ENCODE data around the gene KRT13.

Gene KRT13

GRCh38 chr17:41494524-41494923, 10.9 kb downstream of the KRT13 start:
- no peak for DNase-seq (ENCODE audit: low spot score)

GRCh38 chr17:41492771-41493170, 12.6 kb downstream of the KRT13 start:
- DNase-seq (ENCODE audit: low spot score): no peak

GRCh38 chr17:41492351-41492750, 13.1 kb downstream of the KRT13 start:
- DNase-seq (ENCODE audit: low spot score): no peak

- no peak for DNase-seq (ENCODE audit: low spot score)
Observed at GRCh38 chr17:41491476-41491875, 13.9 kb downstream of the KRT13 start.

- no peak for DNase-seq (ENCODE audit: low spot score)
Observed at GRCh38 chr17:41490000-41490990, 15.1 kb downstream of the KRT13 start.

GRCh38 chr17:41489531-41489930, 15.9 kb downstream of the KRT13 start, which contains the start of gene KRT36:
Gene KRT36 (minus strand): TSS chr17:41489910. CDS start chr17:41489864, 46 bp downstream.
- DNase-seq (ENCODE audit: low spot score): no peak

GRCh38 chr17:41486809-41487530, 18.4 kb downstream of the KRT13 start:
- peak; percentile 82 for DNase-seq (ENCODE audit: low spot score)

GRCh38 chr17:41486316-41486715, 19.1 kb downstream of the KRT13 start:
- DNase-seq (ENCODE audit: low spot score): no peak

GRCh38 chr17:41484920-41485904, 20.2 kb downstream of the KRT13 start:
- no peak for DNase-seq (ENCODE audit: low spot score)

- no peak for DNase-seq (ENCODE audit: low spot score)
Observed at GRCh38 chr17:41483991-41484826, 21.2 kb downstream of the KRT13 start.

- no peak for DNase-seq (ENCODE audit: low spot score)
Observed at GRCh38 chr17:41483531-41483930, 21.9 kb downstream of the KRT13 start.

GRCh38 chr17:41481036-41481435, 24.4 kb downstream of the KRT13 start, which contains the start of gene KRT35:
Gene KRT35 (minus strand): TSS chr17:41481151. CDS start chr17:41481097, 54 bp downstream.
- no peak for DNase-seq (ENCODE audit: low spot score)

GRCh38 chr17:41480581-41480980, 24.8 kb downstream of the KRT13 start:
- no peak for DNase-seq (ENCODE audit: low spot score)

GRCh38 chr17:41480136-41480535, 25.3 kb downstream of the KRT13 start:
- no peak for DNase-seq (ENCODE audit: low spot score)

- no peak for DNase-seq (ENCODE audit: low spot score)
Observed at GRCh38 chr17:41478237-41478636, 27.2 kb downstream of the KRT13 start.

- DNase-seq (ENCODE audit: low spot score): no peak
Observed at GRCh38 chr17:41476866-41477815, 28.3 kb downstream of the KRT13 start.

GRCh38 chr17:41475421-41475820, 30.0 kb downstream of the KRT13 start:
- no peak for DNase-seq (ENCODE audit: low spot score)

GRCh38 chr17:41474863-41475262, 30.5 kb downstream of the KRT13 start:
- no peak for DNase-seq (ENCODE audit: low spot score)

- DNase-seq (ENCODE audit: low spot score): no peak
Observed at GRCh38 chr17:41468346-41468745, 37.1 kb downstream of the KRT13 start.

All from ecto neural progenitor cell (in vitro differentiated cells).